K562 (cell line): Measurements from ENCODE around the gene LTBR. TPM values are rescaled to one million over a fixed set of nuclear protein-coding genes. Genes with fewer than 3 reads are reported as not detected.

Source experiments
- AFF1 ChIP-seq, 2 experiments: fragments of 450-650 bp; IDR thresholded peaks; 2 replicates each; pipeline ENCODE4 v1.6.1; 2018; ENCODE audit warnings: mild to moderate bottlenecking in 2 of 2, low read depth in 1 of 2; ENCODE audit not compliant: partially characterized antibody in 2 of 2
- ATF6 ChIP-seq: sonication (generic); formaldehyde crosslinking; IDR thresholded peaks from 2 replicates; pipeline ENCODE4 v1.4.0; 2020; ENCODE audit warnings: mild to moderate bottlenecking, missing genetic modification reagents
- GTF3C2 ChIP-seq: IDR thresholded peaks from 3 replicates; pipeline ENCODE4 v1.6.1; 2011; ENCODE audit warnings: borderline replicate concordance, mild to moderate bottlenecking, moderate library complexity; ENCODE audit not compliant: insufficient read length; ENCODE audit errors: extremely low read depth
- HMGXB4 ChIP-seq: sonication (generic); formaldehyde crosslinking; IDR thresholded peaks from 2 replicates; pipeline ENCODE4 v1.8.1; 2023; ENCODE audit warnings: mild to moderate bottlenecking, missing genetic modification reagents
- HNRNPH1 ChIP-seq: fragments of 200-400 bp; formaldehyde crosslinking; optimal IDR thresholded peaks from 2 replicates; pipeline ENCODE3; 2017; ENCODE audit warnings: low read depth, mild to moderate bottlenecking, low read length, moderate library complexity
- MCM2 ChIP-seq: fragments of 450-650 bp; IDR thresholded peaks from 2 replicates; pipeline ENCODE4 v1.6.1; 2017; ENCODE audit warnings: low read depth, mild to moderate bottlenecking
- SMAD4 ChIP-seq: fragments of 250-450 bp; sonication (Bioruptor Pico); conservative IDR thresholded peaks from 2 replicates; pipeline ENCODE4 v1.8.0; 2021; ENCODE audit warnings: inconsistent platforms, mild to moderate bottlenecking, moderate library complexity
- SOX6 ChIP-seq: fragments of 450-650 bp; IDR thresholded peaks from 2 replicates; pipeline ENCODE4 v1.6.1; 2014; ENCODE audit warnings: mild to moderate bottlenecking
- TSHZ1 ChIP-seq: fragments of 250-450 bp; sonication (Bioruptor Pico); IDR thresholded peaks from 2 replicates; pipeline ENCODE4 v1.4.0; 2020; ENCODE audit warnings: mild to moderate bottlenecking, moderate library complexity
- ZNF316 ChIP-seq: fragments of 450-650 bp; IDR thresholded peaks from 2 replicates; pipeline ENCODE4 v1.6.1; 2016
- polyA plus RNA-seq, 8 experiments: library from polyadenylated mRNA; depleted of rRNA in 4 of 8; stranded (reverse) in 5 of 8; unstranded in 3 of 8; fragments of >200 nt; fragmentation: Nextera tagmentation in 2 of 8; fragmentation: Illumina TruSeq in 1 of 8; extraction: Ambion mirVana in 2 of 8; extraction: Trizol in 1 of 8; gene quantifications; 2 replicates each; pipeline versions ENCODE4 v1.2.1 to v1.2.3, GENCODE V29; 2011 to 2014; ENCODE audit warnings: inconsistent platforms in 1 of 8, missing spikeins in 1 of 8
- total RNA-seq, 7 experiments: library from RNA; depleted of rRNA in 6 of 7; stranded (reverse); fragments of >200 nt in 6 of 7; fragmentation: Illumina TruSeq in 2 of 7; extraction: Trizol in 2 of 7; gene quantifications; 2 replicates each; pipeline versions ENCODE4 v1.2.1 to v1.2.3, GENCODE V29; 2011 to 2021; ENCODE audit warnings: low replicate concordance in 1 of 7

The LTBR gene
- total and polyA plus RNA-seq, 9 of the 15 experiments (the other 6 are each of a cell fraction or from before 2014, with no cell fraction given): 0.96 to 69.0 (median 35.3) TPM

GRCh38 chr12:6336079-6336888 lies 47.7 kb upstream of the LTBR start (continued):
- TF ChIP-seq HMGXB4 (no peak), TSHZ1 (CRISPR knock-in tag) (no peak), ZNF316 (peak; percentile 100), AFF1 (IDR thresholded peaks at IDR 0.05; ENCODE audit: low read depth in 1 of 2, partially characterized antibody in 2 of 2) (peak in 1 of 2 experiments; percentile 21), SOX6 (peak; percentile 27; the same call in 1 of the 2 replicates), GTF3C2 (no peak), SMAD4 (CRISPR knock-in tag) (0 out of 2 replicates have a peak, but pooled peaks have one; percentile 25), ATF6 (CRISPR knock-in tag) (no peak), HNRNPH1 (no peak), MCM2 (no peak)
